Epithelial cell of prostate (primary cell): Measurements from ENCODE around the gene SLC35F5.
A peak's percentile ranks its signal among the peaks of the same experiment; 100 is the strongest.
"Not testable (repeated sequence)": the region's sequence is repeated elsewhere in the genome, so short reads cannot be mapped to it uniquely, and the experiment has no call there.

Experiments used
- DNase-seq: peaks from one replicate; pipeline ENCODE4 v3.0.0-alpha.2; 2011; ENCODE audit warnings: low read depth, low spot score
- H3K27ac ChIP-seq: fragments of 450-650 bp; 2 replicates; pipeline ENCODE4 v1.5.1; 2017; ENCODE audit warnings: mild to moderate bottlenecking

SLC35F5 gene

GRCh38 chr2:113757138-113757657, 756 bp upstream of the SLC35F5 start:
- peak overlapping the region; percentile 91 for H3K27ac ChIP-seq
- no peak for DNase-seq

DNA sequence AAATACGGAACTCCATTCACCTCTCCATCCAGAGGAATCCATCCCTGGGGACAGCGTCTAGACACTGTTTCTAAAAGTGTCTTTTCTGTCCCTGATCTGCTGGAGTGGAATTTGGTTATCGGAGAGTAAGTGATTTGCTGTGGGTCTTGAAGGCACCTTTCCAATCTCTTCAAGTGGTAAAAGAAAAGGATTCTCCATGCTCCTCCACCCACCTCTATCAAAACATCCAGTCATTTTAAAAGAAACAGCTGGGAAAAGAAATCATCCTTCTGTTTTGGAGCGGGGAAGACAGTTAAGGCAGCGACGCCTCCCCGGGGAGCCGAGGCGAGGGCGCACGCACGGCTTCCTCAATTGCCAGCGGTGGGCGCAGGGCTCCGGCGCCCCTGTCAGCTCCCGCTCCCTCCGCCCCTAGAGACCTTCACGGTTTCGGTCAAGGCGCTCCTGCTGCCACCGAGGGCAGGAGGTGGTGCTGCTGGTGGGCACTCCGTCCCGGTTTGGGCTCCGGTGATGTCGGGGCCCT, 547 bp downstream of the SLC35F5 start:
- peak overlapping the region; percentile 91 for H3K27ac ChIP-seq
- no peak for DNase-seq

- DNase-seq: no peak
- peak overlapping the region; percentile 91 for H3K27ac ChIP-seq
These were observed 1.2 kb downstream of the SLC35F5 start for GRCh38 chr2:113755035-113755834.

GRCh38 chr2:113754160-113754559, 2.3 kb downstream of the SLC35F5 start:
- DNase-seq: no peak
- no peak overlapping the region for H3K27ac ChIP-seq

DNA sequence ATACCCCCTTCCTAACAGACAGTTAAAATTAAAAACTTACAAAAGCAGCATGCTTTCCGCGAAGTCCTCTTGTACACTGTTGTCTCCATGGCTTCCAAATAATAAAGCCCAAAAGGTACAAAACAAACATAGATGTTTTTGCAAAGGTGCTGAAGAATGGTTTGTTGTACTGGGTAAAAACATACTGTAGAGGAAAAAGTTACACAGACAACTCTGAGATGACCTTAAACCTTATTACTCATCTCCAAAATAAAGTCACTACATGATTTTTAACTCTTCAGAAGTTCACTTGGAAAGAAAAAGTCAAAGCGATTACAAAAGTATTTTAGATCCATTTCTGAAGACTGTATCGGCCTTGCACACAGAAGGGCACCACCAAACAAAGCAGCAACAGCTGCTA, 6.1 kb downstream of the SLC35F5 start:
- H3K27ac ChIP-seq: no peak overlapping the region
- DNase-seq: no peak

- H3K27ac ChIP-seq: no peak overlapping the region
- DNase-seq: no peak
These were observed 15.4 kb downstream of the SLC35F5 start for GRCh38 chr2:113741091-113741490.

- no peak overlapping the region for H3K27ac ChIP-seq
- DNase-seq: no peak
These were observed 16.6 kb downstream of the SLC35F5 start for GRCh38 chr2:113739849-113740248.

GRCh38 chr2:113734185-113734584, 22.3 kb downstream of the SLC35F5 start:
- no peak overlapping the region for H3K27ac ChIP-seq
- DNase-seq: no peak

GRCh38 chr2:113724010-113724409, 32.4 kb downstream of the SLC35F5 start:
- DNase-seq: no peak
- H3K27ac ChIP-seq: no peak overlapping the region

- no peak for DNase-seq
- no peak overlapping the region for H3K27ac ChIP-seq
These were observed 33.0 kb downstream of the SLC35F5 start for GRCh38 chr2:113723411-113723810.

GRCh38 chr2:113720167-113720566, 36.3 kb downstream of the SLC35F5 start:
- DNase-seq: no peak

DNA sequence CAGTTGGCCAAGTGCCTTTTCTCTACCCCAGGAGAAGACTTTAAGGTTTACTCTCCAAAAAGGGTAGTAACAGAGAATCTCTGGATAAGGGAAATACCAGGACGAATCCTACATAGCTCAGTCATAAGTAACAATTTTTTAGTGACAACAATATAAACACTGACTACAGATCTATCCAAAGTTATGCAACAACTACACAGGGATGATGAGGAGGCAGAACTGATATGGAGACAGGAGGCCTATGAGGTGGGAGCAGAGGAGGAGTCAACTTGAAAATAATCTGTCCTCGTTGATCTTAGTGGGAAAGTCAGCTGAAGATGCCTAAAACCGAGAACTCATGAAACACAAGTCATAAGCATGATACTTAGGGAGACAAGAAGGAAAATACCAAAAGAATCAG, 40.2 kb downstream of the SLC35F5 start:
- no peak for DNase-seq
- H3K27ac ChIP-seq: no peak overlapping the region

More at GRCh38 chr2:113720167-113720566, 36.3 kb downstream of the SLC35F5 start:
- no peak overlapping the region for H3K27ac ChIP-seq

DNA sequence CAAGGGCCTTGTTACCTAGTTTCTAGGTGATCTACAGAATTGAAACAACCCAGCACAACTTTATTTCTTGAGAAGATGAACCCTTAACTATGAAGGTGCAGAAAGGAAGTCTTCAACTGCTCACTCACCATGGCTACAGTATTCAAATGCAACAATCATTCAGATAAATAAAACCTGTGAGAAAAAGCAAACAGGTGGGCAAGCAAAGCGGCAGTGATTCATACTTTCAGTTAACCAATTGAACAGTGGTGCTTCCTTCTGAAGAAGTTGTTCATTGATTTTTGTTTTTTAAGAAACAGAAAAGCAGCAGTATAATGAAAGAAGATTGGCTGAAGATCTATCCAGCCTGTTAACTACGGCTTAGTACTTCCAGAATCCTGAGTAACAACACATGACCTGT, 43.5 kb downstream of the SLC35F5 start:
- DNase-seq: no peak
- H3K27ac ChIP-seq: no peak overlapping the region

DNA sequence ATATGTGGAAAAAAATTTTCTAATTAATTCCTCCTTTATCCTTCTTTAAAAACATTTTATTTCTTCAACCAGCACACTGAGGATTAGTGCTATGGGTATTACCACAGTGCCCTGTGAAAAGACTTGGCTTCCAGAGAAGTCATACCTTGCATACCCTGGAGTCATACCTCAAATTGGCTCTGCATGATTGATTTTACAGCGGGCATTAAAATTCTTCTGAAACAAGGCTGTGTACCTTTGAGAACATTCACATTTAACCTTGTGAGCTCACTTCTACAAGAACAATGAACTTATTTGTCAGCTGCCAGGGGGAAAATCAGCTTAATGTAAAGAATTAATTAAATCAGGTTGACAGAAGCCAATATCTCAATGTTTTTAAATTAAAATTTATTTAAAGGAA, 44.6 kb downstream of the SLC35F5 start:
- no peak overlapping the region for H3K27ac ChIP-seq
- DNase-seq: no peak

DNA sequence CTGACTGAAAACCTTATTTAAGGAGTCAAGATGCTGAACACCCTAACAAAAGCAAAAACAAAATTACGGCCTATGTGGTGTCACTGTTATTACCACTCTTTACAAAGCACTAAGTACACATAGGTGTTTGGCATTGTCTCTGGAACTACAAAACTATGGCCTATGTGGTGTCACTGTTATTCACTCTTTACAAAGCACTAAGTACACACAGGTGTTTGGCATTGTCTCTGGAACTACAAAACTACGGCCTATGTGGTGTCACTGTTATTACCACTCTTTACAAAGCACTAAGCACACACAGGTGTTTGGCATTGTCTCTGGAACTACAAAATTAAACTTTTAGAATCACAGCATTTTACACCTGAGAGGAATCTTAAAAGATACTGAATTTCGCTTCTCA, 47.4 kb downstream of the SLC35F5 start:
- H3K27ac ChIP-seq: no peak overlapping the region

DNA sequence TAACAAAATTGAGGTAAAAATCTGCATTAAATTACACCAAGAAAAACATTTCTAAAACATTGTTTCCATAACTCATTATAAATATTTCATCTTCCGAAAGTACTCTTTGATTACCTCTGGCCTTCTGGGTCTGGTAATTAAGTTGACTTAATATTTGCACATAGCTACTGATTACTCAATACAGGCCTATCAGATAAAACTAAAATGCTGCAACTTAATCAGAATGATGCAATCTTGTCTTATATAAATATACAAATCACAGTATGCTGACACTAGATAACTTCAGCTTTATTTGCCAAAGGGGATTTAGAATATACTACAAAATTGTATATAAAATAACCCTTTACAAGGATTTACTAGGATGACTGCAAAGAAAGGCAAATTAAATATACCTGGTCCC, 49.3 kb downstream of the SLC35F5 start:
- no peak overlapping the region for H3K27ac ChIP-seq
- DNase-seq: no peak

More for the DNA sequence above, 47.4 kb downstream of the SLC35F5 start:
- DNase-seq: no peak

- DNase-seq: no peak
- H3K27ac ChIP-seq: no peak overlapping the region
These were observed 50.4 kb downstream of the SLC35F5 start for GRCh38 chr2:113705982-113706523.

GRCh38 chr2:113704300-113704993, 52.0 kb downstream of the SLC35F5 start:
- H3K27ac ChIP-seq, DNase-seq: not testable (repeated sequence)

DNA sequence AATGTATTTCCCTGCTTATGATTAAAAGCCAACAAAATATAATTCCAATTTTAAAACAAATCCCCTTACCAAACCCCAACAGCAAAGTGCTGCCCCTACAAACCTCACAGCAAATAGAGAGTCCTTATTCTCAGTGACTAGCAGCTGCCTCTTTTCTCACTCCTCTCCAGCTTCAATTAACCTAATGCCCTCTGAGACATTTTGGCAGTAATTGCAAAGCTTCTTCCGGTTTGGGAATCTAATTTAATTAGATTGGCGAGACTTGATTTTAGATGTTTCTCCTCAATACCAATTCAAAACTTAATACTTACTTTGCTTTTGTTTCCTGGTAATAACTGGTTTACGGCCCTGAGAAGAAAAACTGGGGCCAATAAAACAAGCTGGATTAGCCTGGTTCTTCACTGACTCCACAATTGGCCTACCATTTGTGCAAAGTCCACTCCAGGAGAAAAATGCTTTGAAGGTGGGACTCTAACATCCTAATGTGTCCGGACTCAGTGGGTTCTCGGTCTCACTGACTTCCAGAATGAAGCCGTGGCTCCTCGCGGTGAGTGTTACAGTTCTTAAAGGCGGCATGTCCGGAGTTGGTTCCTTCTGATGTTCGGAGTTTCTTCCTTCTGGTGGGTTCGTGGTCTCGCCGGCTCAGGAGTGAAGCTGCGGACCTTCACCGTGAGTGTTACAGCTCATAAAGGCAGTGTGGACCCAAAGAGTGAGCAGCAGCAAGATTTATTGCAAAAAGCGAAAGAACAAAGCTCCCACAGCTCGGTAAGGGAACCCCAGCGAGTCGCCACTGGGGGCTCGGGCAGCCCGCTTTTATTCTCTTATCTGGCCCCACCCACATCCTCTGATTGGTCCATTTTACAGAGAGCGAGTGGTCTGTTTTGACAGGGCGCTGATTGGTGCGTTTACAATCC, 52.8 kb downstream of the SLC35F5 start:
- no peak for DNase-seq
- no peak overlapping the region for H3K27ac ChIP-seq
